Measurements from ENCODE around the gene TRAPPC11.

GRCh38 chr4:183691006-183691405 lies 31.9 kb downstream of the TRAPPC11 start:
- TF ChIP-seq FOXM1 (IDR thresholded peaks at IDR 0.05; ENCODE audit: low read depth) (no peak), EP300 (IDR thresholded peaks at IDR 0.05; ENCODE audit: borderline replicate concordance in 1 of 2, low read depth in 1 of 2, low read length in 1 of 2) (no peak), MAX (IDR thresholded peaks at IDR 0.05; ENCODE audit: low read depth) (no peak), GABPA (IDR thresholded peaks at IDR 0.05; ENCODE audit: low read depth) (no peak), POLR2AphosphoS5 (IDR thresholded peaks at IDR 0.05; ENCODE audit: low read depth, low read length) (no peak), TEAD4 (IDR thresholded peaks at IDR 0.05; ENCODE audit: borderline replicate concordance, insufficient read depth) (no peak), RFX5 (IDR thresholded peaks at IDR 0.05; ENCODE audit: low read length) (no peak), RAD21 (IDR thresholded peaks at IDR 0.05; ENCODE audit: low read length) (no peak), TAF1 (IDR thresholded peaks at IDR 0.05; ENCODE audit: borderline replicate concordance, low read depth, low read length) (no peak), YY1 (IDR thresholded peaks at IDR 0.05; ENCODE audit: low read depth) (no peak)
- TF ChIP-seq, protein P1, sequence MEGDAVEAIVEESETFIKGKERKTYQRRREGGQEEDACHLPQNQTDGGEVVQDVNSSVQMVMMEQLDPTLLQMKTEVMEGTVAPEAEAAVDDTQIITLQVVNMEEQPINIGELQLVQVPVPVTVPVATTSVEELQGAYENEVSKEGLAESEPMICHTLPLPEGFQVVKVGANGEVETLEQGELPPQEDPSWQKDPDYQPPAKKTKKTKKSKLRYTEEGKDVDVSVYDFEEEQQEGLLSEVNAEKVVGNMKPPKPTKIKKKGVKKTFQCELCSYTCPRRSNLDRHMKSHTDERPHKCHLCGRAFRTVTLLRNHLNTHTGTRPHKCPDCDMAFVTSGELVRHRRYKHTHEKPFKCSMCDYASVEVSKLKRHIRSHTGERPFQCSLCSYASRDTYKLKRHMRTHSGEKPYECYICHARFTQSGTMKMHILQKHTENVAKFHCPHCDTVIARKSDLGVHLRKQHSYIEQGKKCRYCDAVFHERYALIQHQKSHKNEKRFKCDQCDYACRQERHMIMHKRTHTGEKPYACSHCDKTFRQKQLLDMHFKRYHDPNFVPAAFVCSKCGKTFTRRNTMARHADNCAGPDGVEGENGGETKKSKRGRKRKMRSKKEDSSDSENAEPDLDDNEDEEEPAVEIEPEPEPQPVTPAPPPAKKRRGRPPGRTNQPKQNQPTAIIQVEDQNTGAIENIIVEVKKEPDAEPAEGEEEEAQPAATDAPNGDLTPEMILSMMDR (IDR thresholded peaks at IDR 0.05): no peak
- TF ChIP-seq, protein P2, sequence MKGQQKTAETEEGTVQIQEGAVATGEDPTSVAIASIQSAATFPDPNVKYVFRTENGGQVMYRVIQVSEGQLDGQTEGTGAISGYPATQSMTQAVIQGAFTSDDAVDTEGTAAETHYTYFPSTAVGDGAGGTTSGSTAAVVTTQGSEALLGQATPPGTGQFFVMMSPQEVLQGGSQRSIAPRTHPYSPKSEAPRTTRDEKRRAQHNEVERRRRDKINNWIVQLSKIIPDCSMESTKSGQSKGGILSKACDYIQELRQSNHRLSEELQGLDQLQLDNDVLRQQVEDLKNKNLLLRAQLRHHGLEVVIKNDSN (IDR thresholded peaks at IDR 0.05; ENCODE audit: borderline replicate concordance, low read depth): no peak
- TF ChIP-seq, protein P3, sequence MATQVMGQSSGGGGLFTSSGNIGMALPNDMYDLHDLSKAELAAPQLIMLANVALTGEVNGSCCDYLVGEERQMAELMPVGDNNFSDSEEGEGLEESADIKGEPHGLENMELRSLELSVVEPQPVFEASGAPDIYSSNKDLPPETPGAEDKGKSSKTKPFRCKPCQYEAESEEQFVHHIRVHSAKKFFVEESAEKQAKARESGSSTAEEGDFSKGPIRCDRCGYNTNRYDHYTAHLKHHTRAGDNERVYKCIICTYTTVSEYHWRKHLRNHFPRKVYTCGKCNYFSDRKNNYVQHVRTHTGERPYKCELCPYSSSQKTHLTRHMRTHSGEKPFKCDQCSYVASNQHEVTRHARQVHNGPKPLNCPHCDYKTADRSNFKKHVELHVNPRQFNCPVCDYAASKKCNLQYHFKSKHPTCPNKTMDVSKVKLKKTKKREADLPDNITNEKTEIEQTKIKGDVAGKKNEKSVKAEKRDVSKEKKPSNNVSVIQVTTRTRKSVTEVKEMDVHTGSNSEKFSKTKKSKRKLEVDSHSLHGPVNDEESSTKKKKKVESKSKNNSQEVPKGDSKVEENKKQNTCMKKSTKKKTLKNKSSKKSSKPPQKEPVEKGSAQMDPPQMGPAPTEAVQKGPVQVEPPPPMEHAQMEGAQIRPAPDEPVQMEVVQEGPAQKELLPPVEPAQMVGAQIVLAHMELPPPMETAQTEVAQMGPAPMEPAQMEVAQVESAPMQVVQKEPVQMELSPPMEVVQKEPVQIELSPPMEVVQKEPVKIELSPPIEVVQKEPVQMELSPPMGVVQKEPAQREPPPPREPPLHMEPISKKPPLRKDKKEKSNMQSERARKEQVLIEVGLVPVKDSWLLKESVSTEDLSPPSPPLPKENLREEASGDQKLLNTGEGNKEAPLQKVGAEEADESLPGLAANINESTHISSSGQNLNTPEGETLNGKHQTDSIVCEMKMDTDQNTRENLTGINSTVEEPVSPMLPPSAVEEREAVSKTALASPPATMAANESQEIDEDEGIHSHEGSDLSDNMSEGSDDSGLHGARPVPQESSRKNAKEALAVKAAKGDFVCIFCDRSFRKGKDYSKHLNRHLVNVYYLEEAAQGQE (IDR thresholded peaks at IDR 0.05; ENCODE audit: low read depth, low read length): no peak
